ENCODE data around the gene MICAL2.

MICAL2 gene

DNA sequence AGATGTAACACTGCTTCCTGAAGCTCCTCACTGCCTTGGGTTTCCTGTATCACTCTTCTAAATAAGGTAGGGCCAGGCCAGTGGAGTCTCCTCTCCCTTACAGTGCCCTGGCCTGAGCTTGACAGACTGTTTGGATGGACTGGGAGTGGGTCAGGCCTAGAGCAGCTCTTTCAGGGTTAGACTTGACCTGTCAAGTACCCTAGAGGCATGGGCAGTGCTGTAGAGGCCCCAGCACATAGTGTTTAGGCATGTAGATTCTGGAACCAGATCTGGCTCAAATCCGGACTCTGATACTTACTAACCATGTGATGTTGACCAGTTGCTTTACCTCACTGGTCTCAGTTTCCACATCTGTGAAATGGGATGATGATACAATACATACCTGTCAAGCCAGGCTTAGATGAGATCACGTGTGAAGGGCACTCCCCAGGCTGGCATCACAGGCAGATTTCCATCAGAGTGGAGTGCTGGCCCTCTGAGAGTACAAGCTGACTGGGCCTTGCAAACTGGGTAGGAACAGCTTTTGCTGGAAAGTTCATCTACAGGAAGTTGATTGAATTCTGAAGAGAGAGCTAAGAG lies 1.4 kb upstream of the MICAL2 start:
- in situ Hi-C loops (cut with HindIII; ENCODE audit: low pct_unique_long_range_greater_than_20kb, low sequenced_read_pairs) = no loop called here
- TF ChIP-seq JUND (IDR thresholded peaks at IDR 0.05; ENCODE audit: low read depth) = no peak

DNA sequence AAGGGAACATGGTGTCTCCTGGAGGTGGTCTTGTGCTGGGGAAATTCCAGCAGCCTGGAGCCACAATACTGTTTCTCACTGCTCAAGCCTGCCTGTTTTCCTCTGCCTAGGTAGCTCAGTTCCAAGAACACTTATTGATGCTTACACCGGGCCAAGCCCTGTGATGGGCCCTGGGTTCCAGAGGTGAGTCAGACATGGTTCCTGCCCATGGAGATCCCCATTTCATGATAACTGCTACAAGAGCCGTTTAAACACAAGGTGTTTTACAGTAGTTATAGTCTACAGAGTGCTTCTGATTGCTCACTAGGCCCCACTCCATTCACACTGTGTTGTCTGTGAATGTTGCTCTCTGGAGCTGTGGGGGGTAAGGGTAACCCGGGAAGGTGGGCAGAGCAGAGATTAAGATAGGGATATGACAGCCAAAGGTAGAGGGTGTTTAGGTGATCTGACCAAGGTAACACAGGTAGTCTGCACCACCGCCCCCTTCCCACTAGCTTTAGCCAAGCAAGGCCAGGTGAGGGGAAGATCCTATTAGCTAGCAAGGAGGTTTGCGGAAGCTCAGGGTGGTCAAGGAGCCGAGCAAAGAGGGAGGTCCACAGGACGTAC lies 696 bp upstream of the MICAL2 start:
- no peak for DNase-seq (ENCODE audit: low read depth in 1 of 2, low spot score in 1 of 2)
- in situ Hi-C loops (cut with HindIII; ENCODE audit: low pct_unique_long_range_greater_than_20kb, low sequenced_read_pairs) = no loop called here
- no peak for TF ChIP-seq JUND (IDR thresholded peaks at IDR 0.05; ENCODE audit: low read depth)

More for the DNA sequence above, 1.4 kb upstream of the MICAL2 start:
- no peak for DNase-seq (ENCODE audit: low read depth in 1 of 2, low spot score in 1 of 2)

DNA sequence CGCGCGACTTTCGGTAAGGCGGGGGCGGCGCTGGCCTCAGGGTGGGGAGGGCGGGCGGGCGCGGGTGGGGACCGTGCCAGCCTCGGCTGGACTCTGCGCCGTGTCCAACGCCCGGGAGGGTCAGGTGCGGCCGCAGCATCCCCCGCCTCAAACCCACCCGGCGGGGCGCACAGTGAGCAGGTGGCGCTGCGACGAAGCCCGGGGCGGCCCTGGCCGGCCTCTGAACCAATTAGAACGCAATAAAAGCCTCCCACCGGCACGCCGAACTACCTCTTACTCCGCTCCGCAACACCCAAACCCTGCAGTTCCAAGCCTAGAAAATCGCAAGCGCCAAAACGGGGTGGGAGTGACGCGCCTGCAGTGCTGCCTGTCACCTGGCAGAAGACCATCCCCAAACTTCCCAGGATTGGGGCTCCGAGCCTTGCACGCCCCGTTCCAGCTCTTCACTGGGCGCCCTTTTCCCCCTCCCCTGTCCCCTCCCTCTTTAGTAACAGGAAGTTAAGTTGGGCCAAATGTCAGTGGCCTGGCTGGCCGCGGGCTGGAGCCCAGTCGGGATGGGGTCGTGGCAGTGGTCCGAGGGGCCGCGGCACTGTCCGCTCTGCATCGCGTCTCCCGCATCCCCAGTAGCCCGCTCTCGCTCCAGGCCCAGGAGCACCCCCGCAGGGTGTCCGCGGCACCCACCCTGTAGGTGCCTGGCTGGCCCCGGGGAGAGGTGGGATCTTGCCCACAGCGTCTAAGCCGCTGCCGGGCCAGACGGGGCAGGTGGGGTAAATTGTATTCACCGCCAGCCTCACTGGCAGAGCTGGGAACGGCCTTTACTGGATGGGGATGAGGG lies 541 bp downstream of the MICAL2 start:
- in situ Hi-C loops (cut with HindIII; ENCODE audit: low pct_unique_long_range_greater_than_20kb, low sequenced_read_pairs) = no loop called here
- peak in 1 of 2 experiments; percentile 30 for DNase-seq (ENCODE audit: low read depth in 1 of 2, low spot score in 1 of 2)
- no peak for TF ChIP-seq JUND (IDR thresholded peaks at IDR 0.05; ENCODE audit: low read depth)

DNA sequence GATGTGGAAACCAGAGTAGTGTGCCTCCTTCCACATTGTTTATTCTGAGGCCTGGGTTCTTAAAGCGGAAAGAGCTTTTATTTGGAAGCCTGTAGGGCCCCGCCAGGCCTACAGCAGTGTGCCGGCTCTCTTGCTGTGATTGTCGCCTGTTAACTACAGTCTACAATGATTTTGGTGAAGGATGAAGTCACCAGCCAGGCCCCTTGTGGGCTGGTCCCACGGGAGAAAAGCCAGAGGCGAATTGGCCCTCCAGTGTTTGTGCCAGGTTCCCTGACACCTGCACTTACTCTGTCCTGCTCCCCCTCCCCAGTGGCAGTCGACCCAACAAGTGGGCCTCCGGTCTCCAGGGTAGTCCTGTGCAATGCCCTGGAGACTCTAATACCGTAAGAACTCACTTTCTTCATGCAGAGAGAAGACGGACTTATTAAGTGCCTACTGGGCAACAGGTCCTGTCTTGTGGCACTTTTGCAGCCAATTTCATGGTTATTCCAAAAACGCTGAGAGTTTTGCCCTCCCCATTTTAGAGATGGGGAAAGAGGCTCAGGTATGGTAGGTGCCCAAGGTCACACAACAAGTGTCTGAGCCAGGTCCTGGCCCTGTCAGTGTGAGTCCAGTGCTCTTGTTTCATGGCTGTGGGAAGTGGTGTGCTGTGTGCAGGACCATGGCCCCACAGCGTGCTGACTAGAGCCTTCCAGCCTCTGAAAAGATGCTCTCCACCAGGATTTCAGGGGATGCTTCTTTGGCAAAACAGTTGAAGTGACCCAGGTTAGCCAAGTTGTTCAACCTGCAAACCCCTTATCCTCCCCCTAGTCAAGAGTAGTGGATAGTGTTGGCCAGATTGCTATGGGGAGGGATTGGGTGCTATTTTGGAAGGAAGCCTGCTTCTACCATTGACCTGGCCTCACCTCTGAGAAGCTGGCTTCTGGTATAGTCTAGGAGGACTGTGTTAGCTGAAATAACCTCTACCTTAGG lies 1.4 kb downstream of the MICAL2 start:
- TF ChIP-seq JUND (IDR thresholded peaks at IDR 0.05; ENCODE audit: low read depth) = no peak
- DNase-seq (ENCODE audit: low read depth in 1 of 2, low spot score in 1 of 2) = no peak
- in situ Hi-C loops (cut with HindIII; ENCODE audit: low pct_unique_long_range_greater_than_20kb, low sequenced_read_pairs) = no loop called here

DNA sequence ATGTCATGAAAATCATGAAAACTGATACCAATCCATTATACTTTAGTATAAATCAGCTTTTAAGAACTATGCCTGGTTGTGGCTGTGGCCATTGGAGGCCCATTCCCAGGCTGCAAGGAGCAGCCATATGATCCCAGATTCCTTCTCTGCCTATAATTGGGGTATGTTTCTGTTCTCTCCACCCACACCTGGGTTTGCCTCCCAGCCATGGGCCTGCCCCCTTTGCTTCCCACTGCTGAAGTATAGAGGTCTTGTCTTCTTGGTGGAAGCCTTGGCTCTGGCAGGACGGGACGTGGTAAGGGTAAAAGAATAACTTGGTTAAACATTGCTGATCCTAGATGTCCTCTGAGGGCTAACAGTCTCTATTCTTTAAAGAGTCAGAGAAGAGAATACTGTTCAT lies 2.4 kb downstream of the MICAL2 start:
- in situ Hi-C loops (cut with HindIII; ENCODE audit: low pct_unique_long_range_greater_than_20kb, low sequenced_read_pairs) = no loop called here
- TF ChIP-seq JUND (IDR thresholded peaks at IDR 0.05; ENCODE audit: low read depth) = no peak
- DNase-seq (ENCODE audit: low read depth in 1 of 2, low spot score in 1 of 2) = no peak

DNA sequence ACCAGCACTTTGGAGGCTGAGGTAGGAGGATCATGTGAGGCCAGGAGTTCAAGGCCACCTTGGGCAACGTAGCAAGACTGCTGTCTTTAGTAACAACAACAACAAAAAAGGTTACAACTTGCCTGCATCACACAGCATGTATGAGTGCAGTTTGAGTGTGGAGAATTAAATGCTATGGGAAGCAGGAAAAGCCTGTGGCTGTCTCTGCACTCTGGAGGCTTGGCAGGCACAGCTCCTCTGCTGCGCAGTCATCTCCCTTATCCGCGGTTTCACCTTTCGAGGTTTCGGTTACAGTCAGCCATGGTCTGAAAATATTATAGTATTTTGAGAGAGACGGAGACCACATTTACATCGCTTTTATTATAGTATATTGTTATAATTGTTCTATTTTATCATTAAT lies 2.9 kb downstream of the MICAL2 start:
- TF ChIP-seq JUND (IDR thresholded peaks at IDR 0.05; ENCODE audit: low read depth) = no peak
- in situ Hi-C loops (cut with HindIII; ENCODE audit: low pct_unique_long_range_greater_than_20kb, low sequenced_read_pairs) = no loop called here
- no peak for DNase-seq (ENCODE audit: low read depth in 1 of 2, low spot score in 1 of 2)

DNA sequence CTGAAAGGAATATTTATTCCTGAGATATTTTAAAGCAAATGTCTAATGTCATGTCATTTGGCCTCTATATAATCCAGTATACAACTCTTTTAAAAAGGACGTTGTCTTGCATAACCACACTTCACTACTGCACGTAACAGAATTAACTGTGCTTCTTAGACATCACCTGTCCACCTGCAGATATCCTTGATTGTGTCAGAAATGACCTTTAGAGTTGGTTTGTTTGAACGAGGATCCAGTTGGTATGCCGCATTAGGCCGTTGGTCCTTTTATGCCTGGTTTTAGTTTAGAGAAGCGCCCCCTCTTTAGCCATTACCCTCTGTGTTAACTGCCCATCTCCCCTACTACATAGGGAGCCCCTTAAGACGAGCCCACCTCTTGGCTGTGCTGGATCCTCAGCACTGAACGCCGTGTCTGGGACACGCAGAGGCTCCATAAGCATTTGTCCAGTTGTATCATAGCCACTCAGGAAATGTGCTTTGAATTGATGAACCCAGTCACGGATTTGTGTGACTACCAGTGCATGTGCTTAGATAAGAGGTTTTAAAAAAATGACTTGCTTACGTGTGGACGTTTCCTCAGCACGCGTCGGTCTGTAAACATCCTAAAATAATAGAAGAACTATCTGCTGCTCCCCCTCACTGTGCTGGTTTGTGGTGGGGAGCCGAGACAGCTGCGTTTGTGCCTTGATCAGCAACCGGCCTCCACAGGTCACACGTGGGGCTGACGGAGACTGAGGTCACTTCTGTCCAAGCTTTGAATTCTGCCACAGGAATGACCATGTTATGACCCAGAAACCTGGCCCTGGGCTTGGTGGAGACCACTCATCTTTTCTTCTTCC lies 4.0 kb downstream of the MICAL2 start:
- DNase-seq (ENCODE audit: low read depth in 1 of 2, low spot score in 1 of 2) = no peak
- no peak for TF ChIP-seq JUND (IDR thresholded peaks at IDR 0.05; ENCODE audit: low read depth)
- in situ Hi-C loops (cut with HindIII; ENCODE audit: low pct_unique_long_range_greater_than_20kb, low sequenced_read_pairs) = no loop called here

DNA sequence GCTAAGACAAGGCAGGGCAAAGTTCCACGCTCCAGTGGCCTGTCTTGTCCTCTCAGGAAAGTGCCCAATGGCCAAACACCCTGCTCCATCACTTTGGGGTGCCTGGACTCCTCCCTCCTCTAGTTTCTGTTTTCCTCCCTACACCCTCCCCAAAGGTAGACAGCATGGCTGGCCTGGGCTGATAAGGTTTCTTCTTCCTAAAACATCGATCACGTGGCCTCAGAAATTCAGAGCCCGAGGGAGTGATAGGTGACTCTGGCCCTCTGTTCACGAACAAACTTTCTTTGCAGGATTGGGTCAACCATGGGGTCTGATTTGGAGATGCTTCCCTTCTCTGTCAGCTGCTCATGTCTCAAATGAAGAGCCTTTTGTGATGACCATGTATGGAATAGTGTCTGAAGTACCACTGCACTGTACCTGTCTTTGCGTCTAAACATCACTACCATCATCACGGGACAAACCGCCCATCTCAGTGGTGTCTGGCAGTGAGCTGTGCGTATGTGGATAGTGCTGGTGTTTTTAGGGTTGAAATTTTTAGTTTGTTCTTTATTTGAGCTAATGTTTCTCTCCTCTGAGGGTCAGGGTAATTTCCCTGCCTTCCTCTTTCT lies 6.1 kb downstream of the MICAL2 start:
- no peak for TF ChIP-seq JUND (IDR thresholded peaks at IDR 0.05; ENCODE audit: low read depth)
- in situ Hi-C loops (cut with HindIII; ENCODE audit: low pct_unique_long_range_greater_than_20kb, low sequenced_read_pairs) = no loop called here
- no peak for DNase-seq (ENCODE audit: low read depth in 1 of 2, low spot score in 1 of 2)

DNA sequence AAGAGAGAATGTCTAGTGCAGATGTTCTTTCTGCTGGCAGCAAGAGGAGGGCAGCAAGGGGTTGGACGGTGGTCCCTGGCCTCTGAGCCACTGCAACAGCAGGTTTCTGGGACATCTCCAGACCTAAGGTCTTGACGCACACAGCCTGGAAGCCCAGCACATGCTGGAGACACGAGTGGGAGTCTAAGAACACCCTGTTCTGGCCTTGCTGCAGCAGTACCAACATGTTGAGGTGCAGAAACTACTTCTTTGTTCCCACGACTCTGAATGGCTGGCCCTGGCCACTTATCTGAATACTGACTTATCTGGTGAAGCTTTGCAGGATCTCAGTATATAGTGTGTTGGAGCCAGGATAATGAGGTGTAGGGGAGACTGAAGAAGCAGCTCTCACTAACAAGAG lies 6.8 kb downstream of the MICAL2 start:
- no peak for TF ChIP-seq JUND (IDR thresholded peaks at IDR 0.05; ENCODE audit: low read depth)
- DNase-seq (ENCODE audit: low read depth in 1 of 2, low spot score in 1 of 2) = no peak
- in situ Hi-C loops (cut with HindIII; ENCODE audit: low pct_unique_long_range_greater_than_20kb, low sequenced_read_pairs) = no loop called here

DNA sequence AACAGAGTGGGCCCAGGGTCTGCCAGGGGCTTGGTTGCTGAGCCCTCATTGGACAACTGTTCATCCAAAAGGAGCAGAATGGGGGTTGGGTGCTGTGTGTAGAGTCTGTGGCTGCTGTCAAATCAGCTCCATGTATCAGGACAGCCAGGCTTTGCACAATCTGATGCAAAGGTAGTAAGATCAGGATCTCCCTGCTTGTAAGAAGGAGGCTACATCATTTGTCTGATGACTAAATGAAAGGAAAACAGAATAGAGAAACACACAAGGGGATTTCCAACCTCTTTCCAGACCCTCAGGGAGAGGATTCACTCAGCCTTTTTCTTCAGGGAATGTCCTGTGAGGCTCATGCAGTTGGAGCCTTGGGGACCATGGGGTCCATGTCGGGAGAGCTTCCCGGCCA lies 7.2 kb downstream of the MICAL2 start:
- no peak for TF ChIP-seq JUND (IDR thresholded peaks at IDR 0.05; ENCODE audit: low read depth)
- no peak for DNase-seq (ENCODE audit: low read depth in 1 of 2, low spot score in 1 of 2)
- in situ Hi-C loops (cut with HindIII; ENCODE audit: low pct_unique_long_range_greater_than_20kb, low sequenced_read_pairs) = no loop called here

DNA sequence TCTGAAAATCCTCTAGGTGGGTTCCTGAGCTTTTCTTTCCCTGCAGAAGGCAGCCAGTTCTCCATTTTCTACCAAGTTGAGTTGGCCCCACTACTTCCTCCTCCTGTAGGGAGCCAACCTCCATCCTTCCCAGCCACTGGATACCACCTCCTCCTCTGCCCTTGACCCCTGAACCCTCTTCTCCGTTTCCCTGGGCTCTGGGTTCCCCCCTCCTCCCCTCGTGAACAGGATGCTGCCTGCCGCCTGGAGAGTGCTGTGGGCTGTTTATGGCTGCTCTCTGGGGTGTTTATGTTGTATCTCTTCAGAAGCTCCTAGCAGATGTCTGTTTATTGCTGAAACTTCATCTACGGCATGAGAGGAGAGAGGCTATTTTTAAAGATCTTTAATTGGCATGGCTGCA lies 8.6 kb downstream of the MICAL2 start:
- in situ Hi-C loops (cut with HindIII; ENCODE audit: low pct_unique_long_range_greater_than_20kb, low sequenced_read_pairs) = no loop called here
- TF ChIP-seq JUND (IDR thresholded peaks at IDR 0.05; ENCODE audit: low read depth) = no peak
- no peak for DNase-seq (ENCODE audit: low read depth in 1 of 2, low spot score in 1 of 2)

Measured in T47D (cell line).